ENCODE data around the gene PLA2G2A. TPM values are rescaled to one million over a fixed set of nuclear protein-coding genes. Genes with fewer than 3 reads are reported as not detected.

Gene PLA2G2A
- total RNA-seq, 1 donor from 2014 or later: not detected

GRCh38 chr1:19969898-19970660 lies 9.3 kb downstream of the PLA2G2A start:
- H4K20me1 ChIP-seq (ENCODE audit: insufficient read depth, low read length): no peaks in the 10 kb centered on the region
- H3K4me3 ChIP-seq (ENCODE audit: insufficient read depth, low read depth, low read length): no peak overlapping the region
- Mint-ChIP-seq H3K4me1 (ENCODE audit: low read depth, unreplicated experiment) (no peaks in the 10 kb centered on the region), H3K36me3 (ENCODE audit: low read depth, unreplicated experiment) (no peaks in the 10 kb centered on the region), H3K27me3 (ENCODE audit: low read depth, unreplicated experiment) (peaks cover 14% of the 10 kb centered on the region), H3K27ac (ENCODE audit: unreplicated experiment) (no peak overlapping the region), H3K4me3 (ENCODE audit: unreplicated experiment) (no peak overlapping the region), H3K9me3 (ENCODE audit: unreplicated experiment) (no peaks in the 10 kb centered on the region)
- TF ChIP-seq CTCF (IDR thresholded peaks at IDR 0.05; ENCODE audit: insufficient read depth, low read depth, low read length) (no peak), EZH2 (IDR thresholded peaks at IDR 0.05; ENCODE audit: insufficient read depth, low read length) (no peak)
- H3K4me1 ChIP-seq (ENCODE audit: insufficient read depth, low read length): no peaks in the 10 kb centered on the region
- H3K9ac ChIP-seq (ENCODE audit: low read length): no peak overlapping the region
- no peaks in the 10 kb centered on the region for H3K79me2 ChIP-seq (ENCODE audit: insufficient read depth, low read length)
- H3K4me2 ChIP-seq (ENCODE audit: low read length): no peak overlapping the region
- FAIRE-seq: no peak
- no peak for DNase-seq (ENCODE audit: low read depth)
- no peaks in the 10 kb centered on the region for H3K36me3 ChIP-seq (ENCODE audit: insufficient read depth, low read length)
- H2AFZ ChIP-seq (ENCODE audit: low read depth, low read length): no peak overlapping the region
- peaks cover 9% of the 10 kb centered on the region for H3K27me3 ChIP-seq (ENCODE audit: insufficient read depth, low read length)
- no peak overlapping the region for H3K27ac ChIP-seq (ENCODE audit: low read depth, low read length)
- no peaks in the 10 kb centered on the region for H3K9me3 ChIP-seq (ENCODE audit: insufficient read depth, low read depth, low read length)

GRCh38 chr1:19967808-19968207 lies 11.6 kb downstream of the PLA2G2A start:
- Mint-ChIP-seq H3K9me3 (ENCODE audit: unreplicated experiment) (peaks cover 7% of the 10 kb centered on the region), H3K27ac (ENCODE audit: unreplicated experiment) (no peak overlapping the region), H3K4me1 (ENCODE audit: low read depth, unreplicated experiment) (no peaks in the 10 kb centered on the region), H3K4me3 (ENCODE audit: unreplicated experiment) (no peak overlapping the region), H3K27me3 (ENCODE audit: low read depth, unreplicated experiment) (peaks cover 25% of the 10 kb centered on the region), H3K36me3 (ENCODE audit: low read depth, unreplicated experiment) (no peaks in the 10 kb centered on the region)
- Histone ChIP-seq H3K27me3 (ENCODE audit: insufficient read depth, low read length) (peaks cover 13% of the 10 kb centered on the region), H3K36me3 (ENCODE audit: insufficient read depth, low read length) (no peaks in the 10 kb centered on the region), H3K4me2 (ENCODE audit: low read length) (no peak overlapping the region), H3K27ac (ENCODE audit: low read depth, low read length) (no peak overlapping the region), H2AFZ (ENCODE audit: low read depth, low read length) (no peak overlapping the region), H4K20me1 (ENCODE audit: insufficient read depth, low read length) (no peaks in the 10 kb centered on the region), H3K4me1 (ENCODE audit: insufficient read depth, low read length) (no peaks in the 10 kb centered on the region), H3K9me3 (ENCODE audit: insufficient read depth, low read depth, low read length) (no peaks in the 10 kb centered on the region), H3K9ac (ENCODE audit: low read length) (no peak overlapping the region), H3K79me2 (ENCODE audit: insufficient read depth, low read length) (no peaks in the 10 kb centered on the region), H3K4me3 (ENCODE audit: insufficient read depth, low read depth, low read length) (no peak overlapping the region)
- no peak for DNase-seq (ENCODE audit: low read depth)
- TF ChIP-seq CTCF (IDR thresholded peaks at IDR 0.05; ENCODE audit: insufficient read depth, low read depth, low read length): no peak
- FAIRE-seq: no peak

- no peaks in the 10 kb centered on the region for H3K4me1 Mint-ChIP-seq (ENCODE audit: low read depth, unreplicated experiment)
- TF ChIP-seq CTCF (IDR thresholded peaks at IDR 0.05; ENCODE audit: insufficient read depth, low read depth, low read length): no peak
- no peak for TF ChIP-seq EZH2 (IDR thresholded peaks at IDR 0.05; ENCODE audit: insufficient read depth, low read length)
- Histone ChIP-seq H3K4me2 (ENCODE audit: low read length) (no peak overlapping the region), H3K9me3 (ENCODE audit: insufficient read depth, low read depth, low read length) (no peaks in the 10 kb centered on the region), H3K4me1 (ENCODE audit: insufficient read depth, low read length) (no peaks in the 10 kb centered on the region), H3K36me3 (ENCODE audit: insufficient read depth, low read length) (no peaks in the 10 kb centered on the region), H4K20me1 (ENCODE audit: insufficient read depth, low read length) (no peaks in the 10 kb centered on the region), H3K79me2 (ENCODE audit: insufficient read depth, low read length) (no peaks in the 10 kb centered on the region), H3K4me3 (ENCODE audit: insufficient read depth, low read depth, low read length) (no peak overlapping the region), H2AFZ (ENCODE audit: low read depth, low read length) (no peak overlapping the region), H3K27ac (ENCODE audit: low read depth, low read length) (no peak overlapping the region), H3K9ac (ENCODE audit: low read length) (no peak overlapping the region), H3K27me3 (ENCODE audit: insufficient read depth, low read length) (peaks cover 13% of the 10 kb centered on the region)
- H3K9me3 Mint-ChIP-seq (ENCODE audit: unreplicated experiment): peaks cover 10% of the 10 kb centered on the region
- H3K4me3 Mint-ChIP-seq (ENCODE audit: unreplicated experiment): no peak overlapping the region
- DNase-seq (ENCODE audit: low read depth) (no peak), FAIRE-seq (no peak)
- no peak overlapping the region for H3K27ac Mint-ChIP-seq (ENCODE audit: unreplicated experiment)
- peaks cover 26% of the 10 kb centered on the region for H3K27me3 Mint-ChIP-seq (ENCODE audit: low read depth, unreplicated experiment)
- H3K36me3 Mint-ChIP-seq (ENCODE audit: low read depth, unreplicated experiment): no peaks in the 10 kb centered on the region
Measured at GRCh38 chr1:19964542-19964941, 14.9 kb downstream of the PLA2G2A start.

All from astrocyte (in vitro differentiated cells and primary cell).